Mesothelial cell of epicardium (in vitro differentiated cells): ENCODE results near the gene FAM131B. TPM values are rescaled to one million over a fixed set of nuclear protein-coding genes. Genes with fewer than 3 reads are reported as not detected.

Source experiments
- DNase-seq, 2 experiments: peaks; one replicate each; pipeline ENCODE4 v3.0.0; 2021; ENCODE audit warnings: low spot score in 2 of 2; ENCODE audit not compliant: unreplicated experiment in 2 of 2
- H3K27ac Mint-ChIP-seq: 2 replicates; pipeline ENCODE4 v1.8.0; 2021; ENCODE audit warnings: mixed read lengths
- H3K27me3 Mint-ChIP-seq: 2 replicates; pipeline ENCODE4 v1.8.0; 2021; ENCODE audit warnings: low read depth, mixed read lengths
- H3K36me3 Mint-ChIP-seq: 2 replicates; pipeline ENCODE4 v1.8.0; 2021; ENCODE audit warnings: mixed read lengths
- H3K4me1 Mint-ChIP-seq: 2 replicates; pipeline ENCODE4 v1.8.0; 2021; ENCODE audit warnings: mixed read lengths
- H3K4me3 Mint-ChIP-seq: 2 replicates; pipeline ENCODE4 v1.8.0; 2021; ENCODE audit warnings: mild to moderate bottlenecking, moderate library complexity, mixed read lengths
- H3K9me3 Mint-ChIP-seq: 2 replicates; pipeline ENCODE4 v1.8.0; 2021; ENCODE audit warnings: mixed read lengths
- CTCF ChIP-seq: fragments of 200-600 bp; sonication (generic); IDR thresholded peaks from one replicate; pipeline ENCODE4 v1.5.0; 2021; ENCODE audit warnings: antibody characterized with exemption; ENCODE audit not compliant: unreplicated experiment
- total RNA-seq: library from RNA; stranded (reverse); gene quantifications from 3 replicates; pipeline ENCODE4 v1.2.1, GENCODE V29; 2021

The FAM131B gene
- total RNA-seq, 1 donor from 2014 or later, result 5.6 TPM

GRCh38 chr7:143356414-143357050 is 6.0 kb downstream of the FAM131B start:
- Mint-ChIP-seq H3K9me3 (no peaks in the 10 kb centered on the region), H3K4me1 (peaks cover 5% of the 10 kb centered on the region), H3K27me3 (peaks cover 41% of the 10 kb centered on the region), H3K36me3 (no peaks in the 10 kb centered on the region), H3K4me3 (no peak overlapping the region), H3K27ac (no peak overlapping the region)
- no peak for TF ChIP-seq CTCF
- DNase-seq, result no peak

GRCh38 chr7:143355450-143356385 is 6.8 kb downstream of the FAM131B start:
- Mint-ChIP-seq H3K4me3 (no peak overlapping the region), H3K27me3 (peaks cover 36% of the 10 kb centered on the region), H3K9me3 (no peaks in the 10 kb centered on the region), H3K4me1 (peaks cover 2% of the 10 kb centered on the region), H3K27ac (no peak overlapping the region), H3K36me3 (no peaks in the 10 kb centered on the region)
- no peak for DNase-seq
- no peak for TF ChIP-seq CTCF

GRCh38 chr7:143354965-143355364 is 7.5 kb downstream of the FAM131B start:
- Mint-ChIP-seq H3K4me3 (no peak overlapping the region), H3K27ac (no peak overlapping the region), H3K36me3 (no peaks in the 10 kb centered on the region), H3K4me1 (no peaks in the 10 kb centered on the region), H3K27me3 (peaks cover 28% of the 10 kb centered on the region), H3K9me3 (no peaks in the 10 kb centered on the region)
- no peak for DNase-seq
- TF ChIP-seq CTCF, result no peak

GRCh38 chr7:143354376-143354775 is 8.1 kb downstream of the FAM131B start:
- Mint-ChIP-seq H3K4me1 (no peaks in the 10 kb centered on the region), H3K36me3 (no peaks in the 10 kb centered on the region), H3K9me3 (no peaks in the 10 kb centered on the region), H3K4me3 (no peak overlapping the region), H3K27ac (no peak overlapping the region), H3K27me3 (peaks cover 26% of the 10 kb centered on the region)
- TF ChIP-seq CTCF, result no peak
- DNase-seq, result no peak

- H3K9me3 Mint-ChIP-seq, result no peaks in the 10 kb centered on the region
- H3K36me3 Mint-ChIP-seq, result no peaks in the 10 kb centered on the region
- H3K27me3 Mint-ChIP-seq, result peaks cover 23% of the 10 kb centered on the region
- DNase-seq, result no peak
- no peak overlapping the region for H3K4me3 Mint-ChIP-seq
- H3K27ac Mint-ChIP-seq, result no peak overlapping the region
- no peaks in the 10 kb centered on the region for H3K4me1 Mint-ChIP-seq
- no peak for TF ChIP-seq CTCF
Observed at GRCh38 chr7:143352531-143353002, 9.9 kb downstream of the FAM131B start.
